Lower leg skin (tissue), 3 donors: ENCODE data around the gene PDXP.

ENCODE experiments used
- CTCF ChIP-seq, 3 donors: fragments of 450-650 bp; IDR thresholded peaks; one replicate each; pipeline ENCODE4 v1.5.1; 2016; ENCODE audit warnings: antibody characterized with exemption in 3 of 3, mild to moderate bottlenecking in 3 of 3, moderate library complexity in 2 of 3
- POLR2A ChIP-seq, 2 donors: fragments of 450-650 bp; IDR thresholded peaks; one replicate each; pipeline ENCODE4 v1.6.1; 2016 to 2017; ENCODE audit warnings: antibody characterized with exemption in 2 of 2, mild to moderate bottlenecking in 1 of 2, moderate library complexity in 1 of 2

DNA sequence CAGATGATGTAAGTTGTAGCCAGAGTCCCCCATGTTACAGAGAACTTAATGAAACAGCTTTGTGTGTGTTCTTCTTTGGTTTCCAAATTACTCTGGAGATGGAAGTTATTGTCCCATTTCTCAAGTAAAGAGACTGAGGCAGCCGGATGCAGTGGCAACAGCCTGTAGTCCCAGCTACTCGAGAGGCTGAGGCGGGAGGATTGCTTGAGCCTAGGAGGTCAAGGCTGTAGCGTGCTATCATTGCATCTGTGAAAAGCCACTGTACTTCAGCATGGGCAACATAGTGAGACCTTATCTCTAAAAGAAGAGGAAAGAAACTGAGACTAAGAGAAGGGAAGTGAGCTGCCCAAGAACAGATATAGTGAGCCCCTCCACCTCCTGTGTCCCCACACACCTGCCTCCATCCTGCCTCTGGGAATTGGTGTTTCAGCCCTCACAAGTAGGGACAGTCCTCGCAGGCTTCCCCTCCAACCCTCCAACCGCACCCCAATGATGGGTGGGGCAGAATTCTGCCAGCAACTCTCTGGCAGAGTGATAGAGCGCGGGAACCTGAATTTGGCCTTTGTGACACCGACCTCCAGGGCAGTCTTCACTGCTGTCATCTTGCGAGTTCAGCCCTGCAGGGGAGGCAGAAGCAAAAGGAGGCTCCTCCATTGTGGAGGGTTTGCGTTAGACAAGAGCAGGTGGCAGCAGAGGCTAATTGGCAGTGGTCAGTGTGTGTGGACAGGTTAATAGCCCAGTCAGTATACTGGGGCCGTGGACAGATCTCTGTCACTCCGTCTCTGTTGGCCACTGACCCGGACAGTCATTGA, 1.6 kb downstream of the PDXP start:
- TF ChIP-seq CTCF (IDR thresholded peaks at IDR 0.05) = no peak
- no peak for TF ChIP-seq POLR2A (IDR thresholded peaks at IDR 0.05)
